HCT116 (cell line): Measurements from ENCODE around the gene STAG1. TPM values are rescaled to one million over a fixed set of nuclear protein-coding genes. Genes with fewer than 3 reads are reported as not detected.

ENCODE experiments used
- ATAC-seq: fragments of 200-7000 bp; cut with Tn5 transposase; 2 replicates; pipeline ENCODE4 v1.9.1; 2020; ENCODE audit warnings: mild to moderate bottlenecking, moderate library complexity
- BruUV-seq: library from RNA; stranded (reverse); fragments of 400-500 nt; replicated peaks from 2 replicates; lab custom pipeline; 2021; lab: Mats Ljungman, UMichigan
- CTCF ChIA-PET: fragments of 300-600 bp; sonication (Branson Sonifier 250); formaldehyde crosslinking; loops from one replicate; lab custom pipeline; 2021; ENCODE audit warnings: antibody characterized with exemption; lab: Charles Lee
- POLR2A ChIA-PET: fragments of 300-600, 350-600 bp; sonication (Branson Sonifier 250); formaldehyde crosslinking; loops from one replicate; lab custom pipeline; 2021; ENCODE audit warnings: antibody characterized with exemption; lab: Charles Lee
- RAD21 ChIA-PET, 2 experiments: fragments of 300-600 bp; sonication (Branson Sonifier 250); formaldehyde crosslinking; loops; one replicate each; lab custom pipeline; 2023; ENCODE audit warnings: low total read pairs in 2 of 2; ENCODE audit not compliant: uncharacterized antibody in 2 of 2, unreplicated experiment in 2 of 2, low non-redundant PET in 1 of 2; lab: Charles Lee
- DNase-seq: peaks from one replicate; pipeline ENCODE4 v3.0.0-alpha.2; 2010; ENCODE audit warnings: low read depth, low spot score
- H2AFZ ChIP-seq: fragments of 200-600 bp; shearing (Covaris generic), sonication (generic); 2 replicates; pipeline ENCODE4 v1.6.1; 2017; ENCODE audit warnings: low read depth, mixed run types, mixed read lengths, antibody characterized with exemption, low read length; ENCODE audit not compliant: poor library complexity, severe bottlenecking
- H3K27ac ChIP-seq: 2 replicates; pipeline ENCODE4 v1.5.1; 2012; ENCODE audit warnings: low read depth, low read length
- H3K27me3 ChIP-seq: fragments of 200-600 bp; sonication (generic); 2 replicates; pipeline ENCODE4 v1.6.1; 2016; ENCODE audit warnings: mixed run types, low read length, mixed read lengths; ENCODE audit not compliant: insufficient read depth
- H3K36me3 ChIP-seq, 2 experiments: fragments of 200-500 bp in 1 of 2; fragments of 200-600 bp in 1 of 2; sonication (Bioruptor generic) in 1 of 2; sonication (generic) in 1 of 2; 2 replicates each; pipeline versions ENCODE4 v1.5.1 to v1.6.1; 2014 to 2016; ENCODE audit warnings: low read length in 2 of 2, inconsistent platforms in 1 of 2, mixed read lengths in 1 of 2, mixed run types in 1 of 2; ENCODE audit not compliant: insufficient read depth in 2 of 2, control insufficient read depth in 1 of 2
- H3K4me1 ChIP-seq, 2 experiments: fragments of 200-600 bp in 1 of 2; sonication (generic) in 1 of 2; 2 replicates each; pipeline versions ENCODE4 v1.5.1 to v1.6.1; 2012 to 2017; ENCODE audit warnings: low read length in 2 of 2, inconsistent platforms in 1 of 2, mild to moderate bottlenecking in 1 of 2, mixed read lengths in 1 of 2, mixed run types in 1 of 2, moderate library complexity in 1 of 2; ENCODE audit not compliant: insufficient read depth in 2 of 2, control insufficient read depth in 1 of 2
- H3K4me2 ChIP-seq: fragments of 200-600 bp; sonication (generic); 2 replicates; pipeline ENCODE4 v1.6.1; 2017; ENCODE audit warnings: mixed run types, low read length, mixed read lengths
- H3K4me3 ChIP-seq, 2 experiments: fragments of 200-600 bp in 1 of 2; sonication (generic) in 1 of 2; replicated peaks in 1 of 2; 2 replicates each; pipeline ENCODE4 v1.5.1; 2011 to 2016; ENCODE audit warnings: low read length in 2 of 2, control low read depth in 1 of 2, low read depth in 1 of 2, mild to moderate bottlenecking in 1 of 2, mixed read lengths in 1 of 2, mixed run types in 1 of 2
- H3K79me2 ChIP-seq: fragments of 200-600 bp; sonication (generic); 2 replicates; pipeline ENCODE4 v1.6.1; 2017; ENCODE audit warnings: mild to moderate bottlenecking, mixed run types, low read length, moderate library complexity, mixed read lengths; ENCODE audit not compliant: insufficient read depth
- H3K9ac ChIP-seq: fragments of 200-600 bp; sonication (generic); 2 replicates; pipeline ENCODE4 v1.6.1; 2016; ENCODE audit warnings: low read length, mixed read lengths
- H3K9me2 ChIP-seq: fragments of 200-600 bp; sonication (generic), shearing (Covaris generic); 2 replicates; pipeline ENCODE4 v1.6.1; 2017; ENCODE audit warnings: mixed run types, mild to moderate bottlenecking, moderate library complexity; ENCODE audit not compliant: insufficient read depth
- H3K9me3 ChIP-seq, 2 experiments: fragments of 200-500 bp in 1 of 2; fragments of 200-600 bp in 1 of 2; sonication (Bioruptor generic) in 1 of 2; sonication (generic) in 1 of 2; 2 replicates each; pipeline ENCODE4 v1.6.1; 2014 to 2017; ENCODE audit warnings: low read length in 2 of 2, mixed read lengths in 2 of 2, inconsistent platforms in 1 of 2, low read depth in 1 of 2, mild to moderate bottlenecking in 1 of 2, mixed run types in 1 of 2, moderate library complexity in 1 of 2; ENCODE audit not compliant: control insufficient read depth in 1 of 2, insufficient read depth in 1 of 2
- H4K20me1 ChIP-seq: fragments of 200-600 bp; sonication (generic), shearing (Covaris generic); 2 replicates; pipeline ENCODE4 v1.6.1; 2017; ENCODE audit warnings: mixed run types, mild to moderate bottlenecking, moderate library complexity; ENCODE audit not compliant: insufficient read depth
- ELF1 ChIP-seq: IDR thresholded peaks from 2 replicates; pipeline ENCODE4 v1.6.1; 2012; ENCODE audit warnings: low read depth, borderline replicate concordance
- EZH2 ChIP-seq: fragments of 200-600 bp; sonication (generic); IDR thresholded peaks from 2 replicates; pipeline ENCODE4 v1.6.1; 2017; ENCODE audit warnings: antibody characterized with exemption, mixed run types
- JUND ChIP-seq: IDR thresholded peaks from 2 replicates; pipeline ENCODE4 v1.6.1; 2012
- MAX ChIP-seq: IDR thresholded peaks from 2 replicates; pipeline ENCODE4 v1.6.1; 2012
- RAD21 ChIP-seq: IDR thresholded peaks from 2 replicates; pipeline ENCODE4 v1.6.1; 2012; ENCODE audit warnings: low read depth, mild to moderate bottlenecking
- REST ChIP-seq: IDR thresholded peaks from 2 replicates; pipeline ENCODE4 v1.6.1; 2012; ENCODE audit warnings: low read depth
- SP1 ChIP-seq: IDR thresholded peaks from 2 replicates; pipeline ENCODE4 v1.6.1; 2012; ENCODE audit warnings: low read depth
- ZFX ChIP-seq: fragments of 450-650 bp; IDR thresholded peaks from 2 replicates; pipeline ENCODE4 v1.6.1; 2017
- ZNF274 ChIP-seq: fragments of 200-500 bp; sonication (Bioruptor generic); IDR thresholded peaks from 2 replicates; pipeline ENCODE4 v1.6.1; 2014; ENCODE audit warnings: mild to moderate bottlenecking, low read depth, low read length, inconsistent platforms
- intact Hi-C: fragments of 100-400 bp; cut with micrococcal nuclease; formaldehyde crosslinking; loops from 2 replicates; pipeline ENCODE4 v1.10.0; 2022
- total RNA-seq: library from RNA; stranded (reverse); gene quantifications from one replicate; pipeline ENCODE4 v1.2.1, GENCODE V29; 2021; ENCODE audit not compliant: unreplicated experiment

STAG1 gene
- total RNA-seq, 1 experiment from 2014 or later: 29.4 TPM

- peaks cover 61% of the 10 kb centered on the region for H3K79me2 ChIP-seq
- no TSS peak for BruUV-seq
- H3K9me2 ChIP-seq: no peaks in the 10 kb centered on the region
- intact Hi-C loops: no loop called here
- DNase-seq (no peak), ATAC-seq (no peak)
- no peak overlapping the region for H2AFZ ChIP-seq
- H3K4me3 ChIP-seq: no peak overlapping the region
- H4K20me1 ChIP-seq: no peaks in the 10 kb centered on the region
- no peak overlapping the region for H3K27ac ChIP-seq
- H3K36me3 ChIP-seq: no peaks in the 10 kb centered on the region
- TF ChIP-seq RAD21: no peak
- no peak overlapping the region for H3K9ac ChIP-seq
- ChIA-PET POLR2A (no interaction called here), RAD21 (no interaction called here), CTCF (no interaction called here)
- H3K4me2 ChIP-seq: peak overlapping the region; percentile 71; the same call in 1 of the 2 replicates
- H3K9me3 ChIP-seq: no peaks in the 10 kb centered on the region
- H3K27me3 ChIP-seq: no peaks in the 10 kb centered on the region
- H3K4me1 ChIP-seq: peaks cover 18 to 26% of the 10 kb centered on the region in 2 experiments
Observed at GRCh38 chr3:136624371-136624770, 127.8 kb downstream of the STAG1 start.

- Histone ChIP-seq H3K27ac (no peak overlapping the region), H3K4me1 (peaks cover 18 to 27% of the 10 kb centered on the region in 2 experiments), H3K4me3 (no peak overlapping the region), H3K36me3 (no peaks in the 10 kb centered on the region), H3K9ac (no peak overlapping the region)
- RAD21 ChIA-PET: no interaction called here
- no TSS peak for BruUV-seq
- intact Hi-C loops: no loop called here
- CTCF ChIA-PET: no interaction called here
- TF ChIP-seq REST: no peak
- no peak for TF ChIP-seq SP1
- TF ChIP-seq ZNF274: no peak
- TF ChIP-seq ZFX: no peak
- TF ChIP-seq RAD21: no peak
- no peak for TF ChIP-seq EZH2
- no peak for TF ChIP-seq MAX
- no peak for TF ChIP-seq ELF1
- no peak for TF ChIP-seq JUND
- TF ChIP-seq, all 23 proteins: peak for 0
- Histone ChIP-seq H3K9me3 (no peaks in the 10 kb centered on the region), H3K9me2 (no peaks in the 10 kb centered on the region), H4K20me1 (no peaks in the 10 kb centered on the region), H3K79me2 (peaks cover 49% of the 10 kb centered on the region), H3K27me3 (no peaks in the 10 kb centered on the region), H2AFZ (no peak overlapping the region), H3K4me2 (no peak overlapping the region)
- ATAC-seq: no peak
- no peak for DNase-seq
- POLR2A ChIA-PET: no interaction called here
Observed at GRCh38 chr3:136621628-136622027, 130.6 kb downstream of the STAG1 start.
